GM18498 (cell line): ENCODE measurements around the gene ZNF552.
A peak's percentile ranks its signal among the peaks of the same experiment; 100 is the strongest.
"Not testable (repeated sequence)": the region's sequence is repeated elsewhere in the genome, so short reads cannot be mapped to it uniquely, and the experiment has no call there.

Experiments used
- ATAC-seq: cut with Tn5 transposase; IDR thresholded peaks from one replicate; pipeline ENCODE4 v1.9.1; 2021; ENCODE audit warnings: mild to moderate bottlenecking, moderate library complexity; ENCODE audit not compliant: unreplicated experiment

The ZNF552 gene

DNA sequence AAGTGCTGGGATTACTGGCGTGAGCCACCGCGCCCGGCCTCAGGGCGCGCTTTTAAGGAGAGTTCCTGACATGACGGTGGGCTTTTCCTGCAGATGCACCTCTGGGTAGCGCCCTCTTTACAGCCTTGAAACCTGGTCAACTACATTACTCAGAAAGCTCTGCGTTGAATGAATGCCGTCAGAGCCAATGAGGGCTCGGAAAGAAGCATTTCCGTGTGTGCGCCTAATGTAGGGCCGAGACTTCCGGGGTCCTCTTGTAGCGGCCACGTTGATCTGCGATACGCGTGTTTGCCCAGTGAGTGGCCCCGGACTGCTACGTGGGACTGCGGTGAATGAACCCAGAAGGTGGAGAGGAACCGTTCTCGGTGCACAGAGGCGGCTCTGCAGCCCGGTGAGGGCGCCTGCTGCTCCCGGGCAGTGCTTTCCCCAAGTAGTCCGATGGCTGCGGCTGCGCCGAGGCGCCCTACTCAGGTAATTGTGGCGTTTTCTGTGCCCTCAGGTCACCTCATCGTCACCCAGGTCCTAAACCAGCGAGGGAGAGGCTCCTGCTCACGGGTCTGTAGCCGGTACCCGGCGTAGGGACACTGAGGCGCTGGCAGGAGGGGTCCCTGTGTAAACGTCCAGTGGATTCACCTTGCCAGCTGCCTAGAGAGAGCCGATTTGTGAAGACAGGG lies 4.9 kb upstream of the ZNF552 start:
- peak; percentile 89 for ATAC-seq

DNA sequence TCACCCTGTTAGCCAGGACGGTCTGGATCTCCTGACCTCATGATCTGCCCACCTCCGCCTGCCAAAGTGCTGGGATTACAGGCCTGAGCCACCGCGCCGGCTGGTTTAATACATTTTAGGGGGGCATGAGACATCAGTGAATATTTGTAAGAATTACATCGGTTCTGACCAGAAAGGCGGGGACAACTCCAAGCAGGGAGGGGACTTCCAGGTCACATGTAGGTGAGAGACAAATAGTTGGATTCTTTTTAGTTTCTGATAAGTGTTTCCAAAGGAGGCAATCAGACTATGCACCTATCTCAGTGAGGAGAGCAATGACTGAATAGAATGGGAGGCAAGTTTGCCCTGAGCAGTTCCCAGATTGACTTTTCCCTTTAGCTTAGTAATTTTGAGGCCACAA lies 3.7 kb upstream of the ZNF552 start:
- no peak for ATAC-seq

DNA sequence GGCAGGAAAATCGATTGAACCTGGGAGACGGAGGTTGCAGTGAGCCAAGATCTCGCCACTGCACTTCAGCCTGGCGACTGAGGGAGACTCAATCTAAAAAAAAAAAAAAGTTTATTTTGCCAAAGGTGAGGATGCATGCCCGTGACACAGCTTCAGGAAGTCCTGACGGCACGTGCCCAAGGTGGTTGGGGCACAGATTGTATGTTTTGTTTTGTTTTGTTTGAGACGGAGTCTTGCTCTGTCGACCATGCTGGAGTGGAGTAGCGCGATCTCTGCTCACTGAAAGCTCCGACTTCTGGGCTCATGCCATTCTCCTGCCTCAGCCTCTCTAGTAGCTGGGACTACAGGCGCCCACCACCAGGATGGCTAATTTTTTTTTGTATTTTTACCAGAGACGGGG lies 3.3 kb upstream of the ZNF552 start:
- ATAC-seq, result no peak

DNA sequence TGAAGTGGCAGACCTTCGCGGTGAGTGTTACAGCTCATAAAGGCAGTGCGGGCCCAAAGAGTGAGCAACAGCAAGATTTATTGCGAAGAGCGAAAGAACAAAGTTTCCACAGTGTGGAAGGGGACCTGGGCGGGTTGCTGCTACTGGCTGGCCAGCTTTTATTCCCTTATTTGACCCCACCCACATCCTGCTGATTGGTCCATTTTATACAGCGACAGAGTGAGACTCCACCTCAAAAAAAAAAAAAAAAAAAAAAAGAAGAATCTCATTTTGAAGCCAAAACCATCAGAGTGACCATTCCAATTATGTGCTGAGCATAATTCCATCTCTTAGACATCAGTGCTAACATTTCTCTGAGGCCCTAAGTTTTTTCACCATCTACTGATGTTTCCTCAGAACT lies 1.9 kb upstream of the ZNF552 start:
- ATAC-seq, result no peak

DNA sequence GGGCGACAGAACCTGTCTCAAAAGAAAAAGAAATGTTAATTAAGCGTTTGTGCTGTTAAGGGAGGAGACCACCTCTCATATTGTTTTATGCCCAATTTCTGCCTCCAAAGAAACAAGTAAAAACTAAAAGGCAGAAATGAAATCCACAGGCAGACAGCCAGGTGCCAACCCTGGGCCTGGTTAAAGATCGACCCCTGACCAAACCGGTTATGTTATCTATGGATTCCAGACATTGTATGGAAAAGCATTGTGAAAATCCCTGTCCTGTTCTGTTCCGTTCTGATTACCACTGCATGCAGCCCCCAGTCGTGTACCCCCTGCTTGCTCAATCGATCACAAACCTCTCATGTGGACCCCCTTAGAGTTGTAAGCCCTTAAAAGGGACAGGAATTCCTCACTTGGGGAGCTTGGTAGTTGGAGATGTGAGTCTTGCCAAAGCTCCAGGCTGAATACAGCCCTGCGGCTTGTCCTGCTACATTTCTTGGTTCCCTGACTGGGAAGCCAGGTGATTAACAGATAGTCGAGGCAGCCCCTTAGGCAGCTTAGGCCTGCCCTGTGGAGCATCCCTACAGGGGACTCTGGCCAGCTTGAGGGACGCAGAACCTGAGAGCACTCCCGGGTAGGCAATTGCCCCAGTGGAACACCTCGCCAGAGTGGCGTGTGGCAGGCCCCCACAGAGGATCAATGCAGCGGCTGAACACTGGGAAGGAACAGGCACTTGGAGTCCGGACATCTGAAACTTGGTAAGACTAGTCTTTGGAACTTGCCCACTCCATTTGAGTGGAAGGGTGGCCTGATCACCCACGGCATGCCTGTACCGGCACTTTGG lies 748 bp upstream of the ZNF552 start:
- ATAC-seq, result no peak

DNA sequence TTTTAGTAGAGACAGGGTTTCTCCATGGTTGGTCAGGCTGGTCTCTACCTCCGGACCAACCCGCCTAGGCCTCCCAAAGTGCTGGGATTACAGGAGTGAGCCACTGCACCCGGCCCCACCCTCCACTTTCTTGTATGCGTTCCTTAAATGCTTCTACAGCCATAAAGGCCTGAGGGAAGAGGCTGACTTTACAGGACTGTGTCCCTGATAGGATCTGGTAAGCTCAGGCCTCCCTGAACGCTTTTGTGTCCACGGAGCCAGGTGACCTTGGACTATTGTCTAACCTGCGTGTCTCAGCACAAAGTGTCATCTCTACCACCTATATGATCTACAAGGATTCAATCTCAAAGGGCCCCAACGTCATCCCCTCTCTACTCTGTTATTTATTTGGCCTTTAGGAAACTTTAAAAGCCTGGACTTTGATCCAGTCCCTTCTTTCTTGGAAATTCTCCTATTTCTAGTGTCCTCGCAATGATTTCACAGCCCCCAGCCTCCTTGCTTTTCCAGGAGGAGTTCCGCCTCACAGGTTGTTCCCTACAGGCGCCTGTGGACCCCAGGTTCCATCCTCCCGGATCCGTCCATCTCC lies 701 bp downstream of the ZNF552 start:
- no peak for ATAC-seq

DNA sequence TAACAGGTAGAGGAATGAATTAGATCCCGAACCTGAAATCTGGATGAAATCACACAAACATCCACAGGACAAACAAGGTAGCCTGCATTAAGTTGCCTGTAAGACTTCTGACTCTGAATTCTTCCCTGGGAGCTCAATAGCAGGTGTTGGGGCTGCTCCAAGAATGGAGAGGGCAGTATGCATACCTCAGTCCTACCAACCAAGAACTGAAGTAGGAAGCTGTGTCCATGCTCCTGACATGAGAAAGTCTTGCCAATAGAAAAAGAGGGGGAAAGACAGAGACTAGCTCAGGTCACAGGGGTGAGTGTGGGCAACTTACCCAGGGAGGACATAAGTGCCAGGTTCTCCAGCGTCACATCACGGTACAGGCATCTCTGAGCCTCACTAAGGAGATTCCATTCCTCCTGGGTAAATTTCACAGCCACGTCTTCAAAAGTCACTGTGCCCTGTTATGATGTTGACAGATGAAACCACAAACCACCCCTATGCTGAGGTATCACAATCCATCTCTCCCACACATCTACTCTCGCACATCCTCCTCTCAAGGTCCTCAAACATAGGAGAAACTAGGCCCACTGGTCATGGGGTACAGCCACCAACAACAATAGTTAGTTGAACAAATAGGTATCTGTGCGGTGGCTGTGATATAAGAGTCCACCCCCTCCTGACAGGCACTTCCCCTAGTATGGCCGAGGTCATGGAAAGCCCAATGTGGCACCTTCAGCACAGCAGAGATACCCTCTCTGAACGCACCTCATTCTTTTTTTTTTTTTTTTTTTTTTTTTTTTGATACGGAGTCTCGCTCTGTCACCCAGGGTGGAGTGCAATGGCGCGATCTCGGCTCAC lies 1.5 kb downstream of the ZNF552 start:
- not testable (repeated sequence) for ATAC-seq

DNA sequence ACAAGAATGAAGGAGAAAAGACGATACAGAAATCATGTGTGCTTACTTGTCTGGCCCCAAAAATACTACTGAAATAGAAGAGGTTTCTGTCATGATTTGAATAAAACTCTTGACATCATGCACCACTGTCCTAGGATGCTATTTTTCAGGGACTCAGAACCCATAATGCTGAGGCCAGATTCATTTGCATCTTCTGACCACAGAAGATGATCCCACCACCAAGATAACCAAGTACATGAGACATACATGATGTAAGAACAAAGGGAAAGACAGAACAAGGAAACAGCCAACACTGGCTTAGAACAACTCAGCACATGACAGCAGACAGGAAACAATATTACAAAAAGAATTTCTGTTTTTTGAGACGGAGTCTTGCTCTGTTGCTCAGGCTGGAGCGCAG lies 2.5 kb downstream of the ZNF552 start:
- no peak for ATAC-seq

DNA sequence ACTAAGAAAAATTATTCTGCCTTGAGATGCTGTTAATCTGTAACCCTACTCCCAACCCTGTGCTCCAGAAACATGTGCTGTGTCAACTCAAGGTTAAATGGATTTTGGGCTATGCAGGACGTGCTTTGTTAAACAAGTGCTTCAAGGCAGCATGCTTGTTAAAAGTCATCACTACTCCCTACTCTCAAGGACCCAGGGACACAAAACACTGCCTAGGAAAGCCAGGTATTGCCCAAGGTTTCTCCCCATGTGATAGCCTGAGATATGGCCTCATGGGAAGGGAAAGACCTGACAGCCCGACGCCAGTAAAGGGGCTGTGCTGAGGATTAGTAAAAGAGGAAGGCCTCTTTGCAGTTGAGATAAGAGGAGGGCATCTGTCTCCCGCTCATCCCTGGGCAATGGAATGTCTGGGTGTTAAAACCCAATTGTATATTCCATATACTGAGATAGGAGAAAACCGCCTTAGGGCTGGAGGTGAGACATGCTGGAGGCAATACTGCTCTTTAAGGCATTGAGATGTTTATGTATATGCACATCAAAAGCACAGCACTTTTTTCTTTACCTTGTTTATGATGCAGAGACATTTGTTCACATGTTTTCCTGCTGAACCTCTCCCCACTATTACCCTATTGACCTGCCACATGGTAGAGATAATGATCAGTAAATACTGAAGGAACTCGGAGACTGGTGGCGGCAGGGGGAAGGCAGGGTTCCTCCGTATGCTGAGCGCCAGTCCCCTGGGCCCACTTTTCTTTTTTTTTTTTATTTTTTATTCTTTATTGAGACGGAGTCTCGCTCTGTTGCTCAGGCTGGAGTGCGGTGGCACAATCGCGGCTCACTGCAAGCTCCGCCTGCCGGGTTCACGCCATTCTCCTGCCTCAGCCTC lies 4.1 kb downstream of the ZNF552 start:
- ATAC-seq, result not testable (repeated sequence)

DNA sequence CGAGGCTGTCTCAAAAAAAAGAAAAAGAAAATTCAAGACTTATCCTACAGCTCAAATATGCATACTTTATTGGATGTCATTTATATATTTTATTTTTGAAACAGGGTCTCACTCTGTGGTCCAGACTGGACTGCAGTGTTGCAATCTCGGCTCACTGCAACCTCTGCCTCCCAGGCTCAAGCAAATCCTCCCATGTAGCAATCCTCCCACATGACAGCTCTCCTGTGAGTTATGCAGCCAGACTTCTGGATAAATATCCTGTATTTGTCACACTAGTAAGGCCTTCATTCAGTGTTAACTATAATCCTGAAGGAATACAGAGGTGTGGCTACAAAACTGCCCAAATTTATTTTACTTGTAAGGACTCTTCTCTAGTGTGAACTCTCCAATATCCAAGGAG lies 7.2 kb downstream of the ZNF552 start:
- ATAC-seq, result no peak

DNA sequence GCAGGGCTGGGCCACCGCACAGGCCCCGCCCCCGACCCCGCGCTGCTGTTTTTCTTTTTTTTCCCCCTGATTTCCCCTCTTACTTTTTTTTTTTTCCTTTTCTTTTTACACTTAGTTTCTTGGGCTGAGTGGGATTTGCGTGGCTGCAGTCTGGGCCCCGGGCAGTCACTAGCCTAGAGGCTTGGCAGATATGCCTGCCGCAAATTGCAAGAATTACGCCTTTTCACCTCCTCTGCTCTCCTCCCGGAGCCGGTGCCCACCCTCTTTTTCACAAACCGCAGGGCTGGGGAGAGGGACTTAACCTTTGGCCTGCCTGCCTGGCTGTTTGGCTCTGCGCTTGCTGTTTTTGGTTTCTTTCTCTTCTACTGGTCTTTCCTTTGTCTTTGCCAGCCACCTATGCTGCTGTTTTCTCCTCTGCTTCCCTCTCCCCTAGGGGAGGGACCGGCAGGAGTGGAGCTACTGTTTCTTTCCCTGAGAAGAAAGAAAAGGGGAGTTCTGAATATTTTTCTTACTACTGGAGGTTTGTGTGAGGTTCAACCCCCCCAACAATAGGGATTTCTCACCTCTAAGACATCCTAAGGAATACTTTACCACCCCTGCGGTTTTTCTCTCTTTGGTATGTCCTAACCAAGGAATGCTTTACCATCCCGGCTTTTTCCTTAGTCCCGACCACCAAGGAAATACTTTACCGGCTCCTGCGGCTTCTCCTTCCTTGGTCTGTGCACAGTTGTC lies 11.0 kb downstream of the ZNF552 start:
- ATAC-seq, result no peak

DNA sequence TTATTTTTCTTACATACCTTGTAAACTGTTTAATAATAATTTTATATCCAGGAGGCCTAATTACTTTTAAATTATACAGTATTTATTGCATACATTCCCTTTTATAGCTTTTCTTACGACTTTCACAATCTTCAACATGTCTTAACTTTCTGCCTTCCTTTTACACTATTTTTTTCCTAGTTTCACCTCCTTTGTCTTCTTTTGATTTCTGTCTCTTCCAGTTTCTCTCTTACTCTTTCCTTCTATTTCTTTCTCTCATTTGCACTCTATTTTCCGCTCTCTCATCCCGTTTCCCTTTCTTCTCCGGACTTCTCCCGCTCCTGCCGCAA lies 11.5 kb downstream of the ZNF552 start:
- ATAC-seq, result no peak

DNA sequence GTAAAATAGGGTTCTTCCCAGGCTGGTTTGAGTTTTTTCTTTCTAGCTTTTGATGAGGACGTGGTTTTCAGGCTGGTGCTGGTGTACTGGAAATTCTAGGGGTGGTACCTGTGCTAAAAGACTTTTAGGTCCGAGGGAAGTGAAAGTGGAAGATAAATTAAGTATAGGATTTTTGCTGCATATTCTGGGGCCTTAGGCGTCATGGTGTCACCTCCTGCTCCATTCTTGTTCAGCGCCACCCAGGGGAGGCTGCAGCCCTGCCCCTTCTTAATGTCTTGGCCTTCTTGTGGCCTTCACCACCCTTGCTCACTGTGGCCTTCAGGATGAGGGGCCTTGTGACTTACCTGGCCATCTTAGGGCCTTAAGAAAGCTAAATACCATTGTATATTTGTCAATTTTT lies 12.4 kb downstream of the ZNF552 start:
- ATAC-seq, result no peak

DNA sequence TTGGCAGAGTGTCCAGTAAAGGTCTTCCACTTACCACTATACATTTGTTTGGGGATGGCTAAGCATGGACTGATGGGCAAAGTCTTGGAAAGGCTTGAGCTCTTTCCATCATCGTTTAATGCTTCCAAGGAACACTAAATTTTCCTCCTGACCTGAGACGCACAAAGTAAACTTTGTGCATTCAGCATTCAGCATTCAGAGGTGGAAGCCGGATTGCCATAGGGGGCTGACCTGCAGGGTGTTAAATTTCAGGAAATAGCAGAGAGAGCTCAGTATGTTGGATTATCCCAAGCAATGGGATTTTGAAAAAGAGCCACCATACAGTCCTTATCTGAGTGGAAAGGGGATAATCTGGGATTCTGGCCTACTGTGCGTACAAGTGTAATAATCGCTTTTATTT lies 14.0 kb downstream of the ZNF552 start:
- ATAC-seq, result no peak

DNA sequence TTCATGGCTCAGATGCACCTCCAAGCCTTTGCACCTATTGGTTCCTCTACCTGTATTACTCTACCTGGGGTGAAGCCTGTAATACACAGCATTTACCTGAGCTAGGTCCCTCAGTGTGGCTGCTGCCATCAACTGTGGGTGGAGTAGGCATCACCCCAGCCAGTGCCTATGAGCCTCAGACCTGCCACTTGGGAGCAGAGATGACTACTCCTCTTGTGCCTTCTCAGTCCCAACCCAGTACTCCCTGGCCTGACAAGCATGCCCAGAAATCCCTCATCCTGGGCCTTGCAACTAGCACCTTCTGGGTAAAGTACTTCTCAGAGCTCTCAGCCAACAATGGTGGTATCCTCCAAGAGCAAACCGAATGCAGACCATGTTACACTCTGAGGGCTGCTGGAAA lies 18.1 kb downstream of the ZNF552 start:
- not testable (repeated sequence) for ATAC-seq

DNA sequence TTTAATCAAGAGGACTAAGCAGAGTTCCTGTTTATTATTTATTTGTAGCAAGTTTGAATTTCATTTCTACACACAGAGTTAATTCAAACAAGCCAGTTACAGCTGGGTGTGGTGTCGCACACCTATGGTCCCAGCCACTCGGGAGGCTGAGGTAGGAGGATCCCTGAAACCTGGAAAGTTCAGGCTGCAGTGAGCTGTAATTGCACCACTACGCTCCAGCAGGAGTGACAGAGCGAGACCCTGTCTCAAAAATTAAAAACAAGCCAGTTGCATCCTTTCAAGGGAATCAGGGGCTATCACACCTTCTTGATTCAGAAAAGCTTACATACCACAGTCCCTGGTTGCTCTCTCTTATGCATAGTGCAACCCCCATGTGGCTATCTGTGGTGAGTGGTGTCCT lies 25.4 kb downstream of the ZNF552 start:
- ATAC-seq, result no peak

DNA sequence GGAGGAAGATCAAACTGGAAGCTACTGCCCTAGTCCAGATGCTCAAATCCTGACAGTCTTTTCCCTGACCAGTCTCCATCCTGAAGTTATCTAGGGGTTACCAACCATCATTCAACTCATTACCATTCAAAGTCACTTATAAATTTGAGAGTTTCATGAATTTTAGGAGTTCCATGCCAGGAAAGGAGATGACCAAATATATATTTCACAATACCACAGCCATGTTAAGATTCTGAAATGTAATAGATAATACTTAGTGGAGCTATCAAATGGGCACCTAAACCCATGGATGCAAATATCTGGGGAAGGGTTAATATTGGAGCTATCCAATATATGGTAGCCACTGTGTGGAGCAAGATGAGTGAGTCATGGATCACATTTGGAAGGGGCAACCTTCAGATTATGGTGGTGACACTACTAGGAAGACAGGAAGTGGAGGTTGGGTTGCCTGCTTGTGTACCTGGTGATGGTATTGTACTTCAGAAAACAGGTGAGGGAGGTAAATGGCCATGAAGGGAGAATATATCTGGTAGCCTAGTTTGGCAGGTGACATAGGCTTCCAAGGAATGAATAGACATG lies 26.5 kb downstream of the ZNF552 start:
- ATAC-seq, result no peak

DNA sequence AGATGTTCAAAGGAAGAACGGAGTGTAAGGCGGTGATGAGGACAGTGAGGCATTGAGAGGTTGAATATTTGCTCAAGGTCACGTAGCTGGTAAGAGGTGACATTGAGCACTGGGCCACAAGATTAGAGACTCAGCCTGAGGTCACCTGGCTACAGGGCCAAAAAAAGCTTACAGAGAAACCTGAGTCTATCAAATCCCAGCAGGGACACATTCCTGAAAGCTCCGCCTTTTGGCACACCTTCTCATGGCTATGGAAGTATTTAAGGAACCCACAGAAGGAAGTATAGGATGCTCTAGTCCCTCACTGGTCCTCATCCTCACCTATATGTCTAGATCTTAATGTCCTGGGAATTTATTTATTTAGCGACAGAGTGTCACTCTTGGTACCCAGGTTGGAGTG lies 27.8 kb downstream of the ZNF552 start:
- no peak for ATAC-seq

DNA sequence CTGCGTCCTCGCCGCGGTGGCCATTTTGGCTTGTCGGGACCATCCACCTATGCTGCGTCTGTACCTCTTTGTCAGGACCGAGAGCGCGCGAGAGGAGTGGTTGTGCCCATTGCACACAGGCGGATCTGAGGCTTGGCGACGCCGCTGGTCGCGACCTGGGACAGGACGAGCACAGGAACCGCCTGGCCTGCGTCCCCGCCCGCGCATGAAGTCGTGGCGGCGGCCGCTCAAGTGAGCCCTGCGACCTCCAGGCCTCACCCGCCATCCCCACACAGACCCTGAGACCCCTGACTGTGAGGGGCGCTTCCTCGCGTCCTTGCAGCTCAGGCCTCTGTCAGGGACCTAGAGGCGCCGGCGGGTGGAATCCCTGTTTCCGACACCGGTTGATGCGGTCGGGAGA lies 28.4 kb downstream of the ZNF552 start:
- ATAC-seq, result no peak
